ENCODE data around the gene EMC10. TPM values are rescaled to one million over a fixed set of nuclear protein-coding genes. Genes with fewer than 3 reads are reported as not detected.

The EMC10 gene
- total RNA-seq, 1 donor from 2014 or later: 76.0 TPM

- Mint-ChIP-seq H3K9me3 (peaks cover 6% of the 10 kb centered on the region), H3K4me3 (ENCODE audit: low read depth) (no peak overlapping the region), H3K27me3 (ENCODE audit: low read depth) (peaks cover 9% of the 10 kb centered on the region), H3K36me3 (ENCODE audit: low read depth) (peaks cover 24% of the 10 kb centered on the region), H3K4me1 (ENCODE audit: low read depth) (peaks cover 9% of the 10 kb centered on the region), H3K27ac (no peak overlapping the region)
- intact Hi-C loops (cut with micrococcal nuclease): no loop called here
- no peak for DNase-seq (ENCODE audit: low spot score)
These were observed 12.3 kb downstream of the EMC10 start for GRCh38 chr19:50488389-50489194.

GRCh38 chr19:50489461-50490011 is 13.2 kb downstream of the EMC10 start:
- Mint-ChIP-seq H3K4me1 (ENCODE audit: low read depth) (peaks cover 9% of the 10 kb centered on the region), H3K4me3 (ENCODE audit: low read depth) (no peak overlapping the region), H3K27ac (no peak overlapping the region), H3K27me3 (ENCODE audit: low read depth) (peaks cover 9% of the 10 kb centered on the region), H3K9me3 (peaks cover 6% of the 10 kb centered on the region), H3K36me3 (ENCODE audit: low read depth) (peaks cover 21% of the 10 kb centered on the region)
- intact Hi-C loops (cut with micrococcal nuclease): no loop called here
- no peak for DNase-seq (ENCODE audit: low spot score)

- Mint-ChIP-seq H3K4me3 (ENCODE audit: low read depth) (no peak overlapping the region), H3K4me1 (ENCODE audit: low read depth) (peaks cover 9% of the 10 kb centered on the region), H3K27ac (no peak overlapping the region), H3K9me3 (peaks cover 6% of the 10 kb centered on the region), H3K27me3 (ENCODE audit: low read depth) (peaks cover 9% of the 10 kb centered on the region), H3K36me3 (ENCODE audit: low read depth) (peaks cover 13% of the 10 kb centered on the region)
- intact Hi-C loops (cut with micrococcal nuclease): no loop called here
- DNase-seq (ENCODE audit: low spot score): no peak
These were observed 14.1 kb downstream of the EMC10 start for GRCh38 chr19:50490411-50490811.

GRCh38 chr19:50490991-50491472 is 14.7 kb downstream of the EMC10 start:
- no peak overlapping the region for H3K27ac Mint-ChIP-seq

GRCh38 chr19:50492303-50493052 is 16.2 kb downstream of the EMC10 start:
- H3K9me3 Mint-ChIP-seq: no peaks in the 10 kb centered on the region
- H3K36me3 Mint-ChIP-seq (ENCODE audit: low read depth): no peaks in the 10 kb centered on the region
- no peak for DNase-seq (ENCODE audit: low spot score)
- H3K27me3 Mint-ChIP-seq (ENCODE audit: low read depth): peaks cover 9% of the 10 kb centered on the region
- intact Hi-C loops (cut with micrococcal nuclease): no loop called here
- H3K27ac Mint-ChIP-seq: no peak overlapping the region
- peaks cover 9% of the 10 kb centered on the region for H3K4me1 Mint-ChIP-seq (ENCODE audit: low read depth)
- peak overlapping the region; percentile 19 for H3K4me3 Mint-ChIP-seq (ENCODE audit: low read depth)

More at GRCh38 chr19:50490991-50491472, 14.7 kb downstream of the EMC10 start:
- H3K27me3 Mint-ChIP-seq (ENCODE audit: low read depth): peaks cover 9% of the 10 kb centered on the region
- peaks cover 7% of the 10 kb centered on the region for H3K36me3 Mint-ChIP-seq (ENCODE audit: low read depth)
- intact Hi-C loops (cut with micrococcal nuclease): no loop called here
- no peak overlapping the region for H3K4me3 Mint-ChIP-seq (ENCODE audit: low read depth)
- peaks cover 9% of the 10 kb centered on the region for H3K4me1 Mint-ChIP-seq (ENCODE audit: low read depth)
- DNase-seq (ENCODE audit: low spot score): no peak
- peaks cover 6% of the 10 kb centered on the region for H3K9me3 Mint-ChIP-seq

- Mint-ChIP-seq H3K36me3 (ENCODE audit: low read depth) (no peaks in the 10 kb centered on the region), H3K4me3 (ENCODE audit: low read depth) (no peak overlapping the region), H3K27me3 (ENCODE audit: low read depth) (peaks cover 9% of the 10 kb centered on the region), H3K4me1 (ENCODE audit: low read depth) (peaks cover 9% of the 10 kb centered on the region), H3K27ac (no peak overlapping the region), H3K9me3 (no peaks in the 10 kb centered on the region)
- intact Hi-C loops (cut with micrococcal nuclease): no loop called here
- no peak for DNase-seq (ENCODE audit: low spot score)
These were observed 16.9 kb downstream of the EMC10 start for GRCh38 chr19:50493171-50493570.

- Mint-ChIP-seq H3K4me3 (ENCODE audit: low read depth) (no peak overlapping the region), H3K36me3 (ENCODE audit: low read depth) (no peaks in the 10 kb centered on the region), H3K27ac (no peak overlapping the region), H3K9me3 (no peaks in the 10 kb centered on the region), H3K4me1 (ENCODE audit: low read depth) (peaks cover 9% of the 10 kb centered on the region), H3K27me3 (ENCODE audit: low read depth) (peaks cover 9% of the 10 kb centered on the region)
- intact Hi-C loops (cut with micrococcal nuclease): no loop called here
- no peak for DNase-seq (ENCODE audit: low spot score)
These were observed 18.1 kb downstream of the EMC10 start for GRCh38 chr19:50494186-50495019.

- peaks cover 9% of the 10 kb centered on the region for H3K27me3 Mint-ChIP-seq (ENCODE audit: low read depth)
- no peak overlapping the region for H3K4me3 Mint-ChIP-seq (ENCODE audit: low read depth)
- no peaks in the 10 kb centered on the region for H3K9me3 Mint-ChIP-seq
- no peak overlapping the region for H3K27ac Mint-ChIP-seq
- H3K4me1 Mint-ChIP-seq (ENCODE audit: low read depth): peaks cover 9% of the 10 kb centered on the region
- no peak for DNase-seq (ENCODE audit: low spot score)
- H3K36me3 Mint-ChIP-seq (ENCODE audit: low read depth): no peaks in the 10 kb centered on the region
- intact Hi-C loops (cut with micrococcal nuclease): no loop called here
These were observed 18.8 kb downstream of the EMC10 start for GRCh38 chr19:50495020-50495531.

GRCh38 chr19:50496189-50497021 is 20.1 kb downstream of the EMC10 start:
- intact Hi-C loops (cut with micrococcal nuclease): no loop called here
- no peak overlapping the region for H3K27ac Mint-ChIP-seq
- H3K36me3 Mint-ChIP-seq (ENCODE audit: low read depth): no peaks in the 10 kb centered on the region
- peaks cover 9% of the 10 kb centered on the region for H3K4me1 Mint-ChIP-seq (ENCODE audit: low read depth)
- peaks cover 8% of the 10 kb centered on the region for H3K27me3 Mint-ChIP-seq (ENCODE audit: low read depth)
- no peak overlapping the region for H3K4me3 Mint-ChIP-seq (ENCODE audit: low read depth)
- no peaks in the 10 kb centered on the region for H3K9me3 Mint-ChIP-seq
- no peak for DNase-seq (ENCODE audit: low spot score)

- no peak for DNase-seq (ENCODE audit: low spot score)
These were observed 20.7 kb downstream of the EMC10 start for GRCh38 chr19:50497022-50497405.

GRCh38 chr19:50498219-50499056 is 22.1 kb downstream of the EMC10 start:
- DNase-seq (ENCODE audit: low spot score): no peak
- no peaks in the 10 kb centered on the region for H3K9me3 Mint-ChIP-seq
- H3K4me3 Mint-ChIP-seq (ENCODE audit: low read depth): no peak overlapping the region
- no peaks in the 10 kb centered on the region for H3K27me3 Mint-ChIP-seq (ENCODE audit: low read depth)
- intact Hi-C loops (cut with micrococcal nuclease): no loop called here
- H3K4me1 Mint-ChIP-seq (ENCODE audit: low read depth): no peaks in the 10 kb centered on the region
- H3K27ac Mint-ChIP-seq: no peak overlapping the region
- no peaks in the 10 kb centered on the region for H3K36me3 Mint-ChIP-seq (ENCODE audit: low read depth)

More at GRCh38 chr19:50497022-50497405, 20.7 kb downstream of the EMC10 start:
- Mint-ChIP-seq H3K27ac (no peak overlapping the region), H3K9me3 (no peaks in the 10 kb centered on the region), H3K36me3 (ENCODE audit: low read depth) (no peaks in the 10 kb centered on the region), H3K4me3 (ENCODE audit: low read depth) (no peak overlapping the region), H3K27me3 (ENCODE audit: low read depth) (peaks cover 3% of the 10 kb centered on the region), H3K4me1 (ENCODE audit: low read depth) (peaks cover 3% of the 10 kb centered on the region)
- intact Hi-C loops (cut with micrococcal nuclease): no loop called here

All from activated T-helper 2 cell treated with anti-CD3 and anti-CD28 coated beads, Interferon-gamma antibody, Interleukin-2, Interleukin-4, amounts not matched to agents 10 μg/mL and 5 μg/mL and 100 μg/mL, durations not matched to agents 14 hours and 24 hours and 36 hours (primary cell).